HG03097 (cell line): ENCODE measurements around the gene TPRN.
"Not testable (repeated sequence)": the region's sequence is repeated elsewhere in the genome, so short reads cannot be mapped to it uniquely, and the experiment has no call there.

Source experiments
- ATAC-seq: cut with Tn5 transposase; IDR thresholded peaks from one replicate; pipeline ENCODE4 v1.9.1; 2021; ENCODE audit not compliant: unreplicated experiment, low FRiP score

TPRN gene, protein sequence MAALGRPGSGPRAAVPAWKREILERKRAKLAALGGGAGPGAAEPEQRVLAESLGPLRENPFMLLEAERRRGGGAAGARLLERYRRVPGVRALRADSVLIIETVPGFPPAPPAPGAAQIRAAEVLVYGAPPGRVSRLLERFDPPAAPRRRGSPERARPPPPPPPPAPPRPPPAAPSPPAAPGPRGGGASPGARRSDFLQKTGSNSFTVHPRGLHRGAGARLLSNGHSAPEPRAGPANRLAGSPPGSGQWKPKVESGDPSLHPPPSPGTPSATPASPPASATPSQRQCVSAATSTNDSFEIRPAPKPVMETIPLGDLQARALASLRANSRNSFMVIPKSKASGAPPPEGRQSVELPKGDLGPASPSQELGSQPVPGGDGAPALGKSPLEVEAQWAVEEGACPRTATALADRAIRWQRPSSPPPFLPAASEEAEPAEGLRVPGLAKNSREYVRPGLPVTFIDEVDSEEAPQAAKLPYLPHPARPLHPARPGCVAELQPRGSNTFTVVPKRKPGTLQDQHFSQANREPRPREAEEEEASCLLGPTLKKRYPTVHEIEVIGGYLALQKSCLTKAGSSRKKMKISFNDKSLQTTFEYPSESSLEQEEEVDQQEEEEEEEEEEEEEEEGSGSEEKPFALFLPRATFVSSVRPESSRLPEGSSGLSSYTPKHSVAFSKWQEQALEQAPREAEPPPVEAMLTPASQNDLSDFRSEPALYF

GRCh38 chr9:137200311-137201204 is at the start of gene TPRN:
TSS of gene TPRN (minus strand) at chr9:137200741. CDS start at chr9:137200711, 30 bp downstream.
- peak; percentile 81 for ATAC-seq

DNA sequence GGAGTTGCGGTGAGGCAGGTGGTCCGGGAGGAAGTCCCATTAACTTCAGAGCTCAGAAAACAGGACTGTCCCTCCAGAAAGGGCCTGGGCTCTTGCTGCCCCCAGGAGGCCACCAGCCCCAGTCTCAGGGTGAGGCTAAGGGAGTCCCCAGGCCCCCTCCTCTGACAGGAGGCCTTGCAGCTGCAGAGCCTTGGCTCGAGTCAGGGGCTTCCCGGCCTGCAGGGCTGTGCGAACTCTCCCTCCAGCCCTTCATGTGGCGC is 47.3 kb upstream of the TPRN start:
- ATAC-seq, result no peak

GRCh38 chr9:137247135-137247915 is 46.8 kb upstream of the TPRN start:
- ATAC-seq, result no peak

GRCh38 chr9:137245450-137246421 is 45.2 kb upstream of the TPRN start:
- no peak for ATAC-seq

GRCh38 chr9:137244486-137245449 is 44.2 kb upstream of the TPRN start:
- ATAC-seq, result no peak

- ATAC-seq, result no peak
Observed at GRCh38 chr9:137243626-137244485, 43.3 kb upstream of the TPRN start.

DNA sequence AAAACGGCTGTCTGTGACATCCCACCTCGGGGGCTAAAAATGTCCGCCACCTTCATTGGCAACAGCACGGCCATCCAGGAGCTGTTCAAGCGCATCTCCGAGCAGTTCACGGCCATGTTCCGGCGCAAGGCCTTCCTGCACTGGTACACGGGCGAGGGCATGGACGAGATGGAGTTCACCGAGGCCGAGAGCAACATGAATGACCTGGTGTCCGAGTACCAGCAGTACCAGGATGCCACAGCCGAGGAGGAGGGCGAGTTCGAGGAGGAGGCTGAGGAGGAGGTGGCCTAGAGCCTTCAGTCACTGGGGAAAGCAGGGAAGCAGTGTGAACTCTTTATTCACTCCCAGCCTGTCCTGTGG is 42.7 kb upstream of the TPRN start:
- not testable (repeated sequence) for ATAC-seq

DNA sequence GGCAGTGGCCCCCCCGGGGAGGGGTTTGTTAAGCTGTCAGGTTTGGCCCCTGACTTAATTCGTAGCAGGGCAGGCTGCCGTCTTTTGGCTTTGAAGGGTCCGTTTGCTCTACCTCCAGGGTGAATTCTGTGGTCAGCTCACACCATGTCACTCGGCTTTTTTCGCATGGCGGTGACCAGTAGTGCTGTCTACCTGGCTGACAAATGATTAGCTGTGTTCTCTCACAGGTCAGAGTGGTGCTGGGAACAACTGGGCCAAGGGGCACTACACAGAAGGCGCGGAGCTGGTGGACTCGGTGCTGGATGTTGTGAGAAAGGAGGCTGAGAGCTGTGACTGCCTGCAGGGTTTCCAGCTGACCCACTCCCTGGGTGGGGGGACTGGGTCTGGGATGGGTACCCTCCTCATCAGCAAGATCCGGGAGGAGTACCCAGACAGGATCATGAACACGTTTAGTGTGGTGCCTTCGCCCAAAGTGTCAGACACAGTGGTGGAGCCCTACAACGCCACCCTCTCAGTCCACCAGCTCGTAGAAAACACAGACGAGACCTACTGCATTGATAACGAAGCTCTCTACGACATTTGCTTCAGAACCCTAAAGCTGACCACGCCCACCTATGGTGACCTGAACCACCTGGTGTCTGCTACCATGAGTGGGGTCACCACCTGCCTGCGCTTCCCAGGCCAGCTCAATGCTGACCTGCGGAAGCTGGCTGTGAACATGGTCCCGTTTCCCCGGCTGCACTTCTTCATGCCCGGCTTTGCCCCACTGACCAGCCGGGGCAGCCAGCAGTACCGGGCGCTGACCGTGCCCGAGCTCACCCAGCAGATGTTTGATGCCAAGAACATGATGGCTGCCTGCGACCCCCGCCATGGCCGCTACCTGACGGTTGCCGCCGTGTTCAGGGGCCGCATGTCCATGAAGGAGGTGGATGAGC is 42.0 kb upstream of the TPRN start:
- ATAC-seq, result no peak

DNA sequence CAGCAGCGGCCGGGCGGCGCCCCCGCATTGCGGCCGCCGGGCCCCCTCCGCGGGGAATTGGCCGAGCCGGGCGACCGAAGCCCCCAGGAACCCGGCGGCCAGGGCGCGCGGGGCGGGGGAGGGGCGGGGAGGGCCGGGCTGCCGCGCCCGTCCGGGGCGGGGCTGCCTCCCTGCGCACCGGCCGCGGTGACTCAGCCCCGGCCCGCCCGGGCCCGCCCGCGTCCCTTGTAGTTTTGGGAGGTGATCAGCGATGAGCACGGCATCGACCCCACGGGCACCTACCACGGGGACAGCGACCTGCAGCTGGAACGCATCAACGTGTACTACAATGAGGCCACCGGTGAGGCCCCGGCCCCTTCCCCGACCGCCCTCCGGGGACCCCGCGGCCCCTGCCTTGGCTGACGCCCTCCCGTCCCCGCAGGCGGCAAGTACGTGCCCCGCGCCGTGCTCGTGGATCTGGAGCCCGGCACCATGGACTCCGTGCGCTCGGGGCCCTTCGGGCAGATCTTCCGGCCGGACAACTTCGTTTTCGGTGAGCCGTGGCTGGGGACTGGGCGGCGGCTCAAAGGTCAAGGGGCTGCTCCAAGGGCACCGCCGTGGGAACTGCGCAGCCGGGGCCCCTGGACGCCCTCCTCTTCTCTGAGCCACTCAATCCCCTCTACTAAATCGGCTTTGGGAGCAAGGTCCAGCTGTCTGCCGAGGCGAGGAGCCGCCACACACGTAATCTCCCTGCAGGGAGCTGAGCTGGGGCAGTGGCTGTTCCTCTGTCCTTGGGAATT is 41.1 kb upstream of the TPRN start:
- peak; percentile 4 for ATAC-seq

GRCh38 chr9:137240841-137241489 is 40.4 kb upstream of the TPRN start, which contains the start of gene TUBB4B:
TSS of gene TUBB4B (plus strand) at chr9:137241287. CDS start at chr9:137241361, 74 bp downstream.
- peak; percentile 71 for ATAC-seq

GRCh38 chr9:137240318-137240840 is 39.8 kb upstream of the TPRN start:
- ATAC-seq, result peak; percentile 28

DNA sequence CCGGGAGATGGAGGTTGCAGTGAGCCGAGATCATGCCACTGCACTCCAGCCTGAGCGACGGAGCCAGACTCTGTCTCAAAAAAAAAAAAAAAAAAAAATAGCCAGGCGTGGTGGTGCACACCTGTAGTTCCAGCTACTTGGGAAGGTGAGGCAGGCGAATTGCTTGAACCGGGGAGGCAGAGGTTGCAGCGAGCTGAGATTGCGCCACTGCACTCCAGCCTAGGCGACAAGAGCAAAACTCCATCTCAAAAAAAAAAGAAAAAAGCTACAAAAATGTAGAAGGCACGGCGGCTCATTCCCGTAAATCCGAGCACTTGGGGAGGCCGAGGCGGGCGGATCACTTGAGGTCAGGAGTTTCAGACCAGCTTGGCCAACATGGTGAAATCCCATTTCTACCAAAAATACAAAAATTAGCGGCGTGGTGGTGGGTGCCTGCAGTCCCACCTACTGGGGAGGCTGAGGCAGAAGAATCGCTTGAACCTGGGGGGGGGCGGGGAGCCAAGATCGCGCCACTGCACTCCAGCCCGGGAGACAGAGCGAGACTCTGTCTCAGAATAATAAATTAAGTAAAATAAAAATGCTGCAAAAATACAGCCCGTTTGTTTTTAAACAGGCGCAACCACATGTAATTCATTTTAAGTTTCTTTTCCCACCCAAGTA is 39.1 kb upstream of the TPRN start:
- not testable (repeated sequence) for ATAC-seq

GRCh38 chr9:137237759-137238726 is 37.5 kb upstream of the TPRN start:
- ATAC-seq, result no peak
